ENCODE results near the gene PCGF2.

Gene PCGF2

DNA sequence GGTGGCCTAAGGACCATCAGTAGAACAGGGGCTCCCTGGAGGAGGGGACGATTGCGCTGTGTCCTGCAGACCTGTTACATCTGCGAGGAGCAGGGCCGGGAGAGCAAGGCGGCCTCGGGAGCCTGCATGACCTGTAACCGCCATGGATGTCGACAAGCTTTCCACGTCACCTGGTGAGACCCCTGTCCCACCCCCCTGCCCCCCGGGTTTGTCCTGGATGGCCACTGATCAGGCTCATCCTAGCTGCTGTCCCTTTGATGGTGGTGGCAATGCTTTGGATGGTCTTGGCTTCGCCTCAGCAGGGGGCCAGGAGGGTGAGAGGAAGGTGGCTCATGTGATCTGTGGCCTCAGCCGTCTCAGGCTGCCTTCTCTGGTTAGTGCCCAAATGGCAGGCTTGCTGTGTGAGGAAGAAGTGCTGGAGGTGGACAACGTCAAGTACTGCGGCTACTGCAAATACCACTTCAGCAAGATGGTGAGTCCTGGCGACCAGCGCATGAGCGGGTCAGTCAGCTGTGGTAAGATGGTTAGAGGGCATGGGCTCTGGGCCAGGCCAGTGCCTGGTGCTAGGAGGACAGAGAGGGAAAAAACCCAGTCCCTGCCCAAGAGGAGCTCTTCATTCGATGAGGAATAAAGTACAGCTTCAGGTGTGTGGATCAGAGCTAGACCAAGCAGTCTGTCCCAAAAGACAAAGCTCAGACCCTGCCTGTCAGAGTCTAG is 38.9 kb downstream of the PCGF2 start:
- TF ChIP-seq, protein P1, sequence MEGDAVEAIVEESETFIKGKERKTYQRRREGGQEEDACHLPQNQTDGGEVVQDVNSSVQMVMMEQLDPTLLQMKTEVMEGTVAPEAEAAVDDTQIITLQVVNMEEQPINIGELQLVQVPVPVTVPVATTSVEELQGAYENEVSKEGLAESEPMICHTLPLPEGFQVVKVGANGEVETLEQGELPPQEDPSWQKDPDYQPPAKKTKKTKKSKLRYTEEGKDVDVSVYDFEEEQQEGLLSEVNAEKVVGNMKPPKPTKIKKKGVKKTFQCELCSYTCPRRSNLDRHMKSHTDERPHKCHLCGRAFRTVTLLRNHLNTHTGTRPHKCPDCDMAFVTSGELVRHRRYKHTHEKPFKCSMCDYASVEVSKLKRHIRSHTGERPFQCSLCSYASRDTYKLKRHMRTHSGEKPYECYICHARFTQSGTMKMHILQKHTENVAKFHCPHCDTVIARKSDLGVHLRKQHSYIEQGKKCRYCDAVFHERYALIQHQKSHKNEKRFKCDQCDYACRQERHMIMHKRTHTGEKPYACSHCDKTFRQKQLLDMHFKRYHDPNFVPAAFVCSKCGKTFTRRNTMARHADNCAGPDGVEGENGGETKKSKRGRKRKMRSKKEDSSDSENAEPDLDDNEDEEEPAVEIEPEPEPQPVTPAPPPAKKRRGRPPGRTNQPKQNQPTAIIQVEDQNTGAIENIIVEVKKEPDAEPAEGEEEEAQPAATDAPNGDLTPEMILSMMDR (IDR thresholded peaks at IDR 0.05) = no peak

DNA sequence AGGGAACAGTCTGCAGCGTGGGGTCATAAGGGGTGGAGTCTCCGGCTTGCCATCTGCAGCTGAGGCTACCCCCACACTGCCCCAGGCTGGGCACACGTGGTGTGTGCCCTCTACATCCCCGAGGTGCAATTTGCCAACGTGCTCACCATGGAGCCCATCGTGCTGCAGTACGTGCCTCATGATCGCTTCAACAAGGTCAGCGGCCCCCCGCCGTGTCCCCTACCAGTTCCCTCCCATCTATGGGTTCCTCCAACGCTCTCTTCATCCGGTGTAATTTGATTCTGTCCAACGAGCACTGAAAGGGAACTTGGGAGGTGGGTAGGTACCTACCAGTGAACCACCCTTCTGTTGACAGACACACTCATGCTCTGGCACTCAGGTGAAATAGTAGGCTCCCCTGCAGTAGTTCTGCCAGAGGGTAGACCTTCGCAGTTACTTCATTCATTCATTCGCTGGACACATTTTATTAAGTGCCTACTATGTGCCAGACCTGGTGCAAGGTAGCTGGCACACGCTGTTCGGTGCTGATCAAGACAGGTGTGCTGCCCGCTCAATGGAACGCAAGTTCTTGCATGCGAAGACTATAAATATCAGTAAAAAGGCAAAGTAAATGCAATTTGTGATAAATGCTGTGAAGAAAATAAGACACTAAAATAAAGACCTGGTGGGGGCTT is 40.3 kb downstream of the PCGF2 start:
- TF ChIP-seq, protein P1 (IDR thresholded peaks at IDR 0.05) = no peak

GRCh38 chr17:38706505-38707216 is 41.5 kb downstream of the PCGF2 start:
- TF ChIP-seq, protein P1 (IDR thresholded peaks at IDR 0.05) = no peak

DNA sequence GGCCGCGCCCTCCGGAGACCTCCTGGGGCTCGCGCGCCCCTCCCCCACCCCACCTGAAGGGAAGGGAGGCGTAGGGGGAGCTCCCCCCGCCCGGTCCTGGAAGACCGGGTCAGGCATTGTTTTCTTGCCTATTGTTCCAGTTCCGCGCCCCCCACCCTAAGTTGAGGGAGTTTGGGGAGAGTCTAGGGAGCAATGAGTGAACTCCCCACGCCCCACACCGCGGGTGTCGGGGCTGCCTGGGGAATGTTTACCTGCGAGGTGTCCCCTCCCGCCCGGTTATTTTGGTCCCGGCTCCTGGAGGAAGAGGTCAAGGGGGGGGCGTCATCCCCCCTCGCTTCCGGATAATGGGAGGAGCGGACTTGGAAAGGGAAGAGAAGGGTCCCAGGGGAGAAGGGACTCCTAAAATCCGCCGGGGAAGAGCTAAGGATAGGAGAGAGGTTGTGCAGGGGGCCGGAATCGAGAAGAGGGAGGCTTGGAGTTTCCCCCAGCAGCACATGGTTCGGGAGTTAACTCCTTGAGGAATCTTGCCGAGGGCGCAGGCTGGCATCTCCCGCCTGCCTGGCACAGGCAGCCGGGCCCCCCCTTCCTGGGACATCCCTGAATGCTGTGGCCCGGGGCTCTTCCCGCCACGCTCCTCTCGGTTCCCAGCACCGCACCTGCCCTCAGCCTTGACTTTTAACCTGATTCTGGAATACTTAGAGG is 42.2 kb downstream of the PCGF2 start:
- TF ChIP-seq, protein P1 (IDR thresholded peaks at IDR 0.05) = no peak

DNA sequence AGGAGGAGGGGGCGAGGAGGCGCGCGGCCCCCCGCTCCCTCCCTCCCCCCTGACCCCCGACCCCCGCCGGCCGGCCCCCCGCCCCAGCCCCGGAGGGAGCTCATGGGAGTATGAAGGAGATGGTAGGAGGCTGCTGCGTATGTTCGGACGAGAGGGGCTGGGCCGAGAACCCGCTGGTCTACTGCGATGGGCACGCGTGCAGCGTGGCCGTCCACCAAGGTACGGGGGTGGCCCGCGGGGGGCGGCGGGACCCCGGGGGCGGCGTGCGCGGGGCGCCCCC is 42.7 kb downstream of the PCGF2 start:
- TF ChIP-seq, protein P1 (IDR thresholded peaks at IDR 0.05) = no peak

DNA sequence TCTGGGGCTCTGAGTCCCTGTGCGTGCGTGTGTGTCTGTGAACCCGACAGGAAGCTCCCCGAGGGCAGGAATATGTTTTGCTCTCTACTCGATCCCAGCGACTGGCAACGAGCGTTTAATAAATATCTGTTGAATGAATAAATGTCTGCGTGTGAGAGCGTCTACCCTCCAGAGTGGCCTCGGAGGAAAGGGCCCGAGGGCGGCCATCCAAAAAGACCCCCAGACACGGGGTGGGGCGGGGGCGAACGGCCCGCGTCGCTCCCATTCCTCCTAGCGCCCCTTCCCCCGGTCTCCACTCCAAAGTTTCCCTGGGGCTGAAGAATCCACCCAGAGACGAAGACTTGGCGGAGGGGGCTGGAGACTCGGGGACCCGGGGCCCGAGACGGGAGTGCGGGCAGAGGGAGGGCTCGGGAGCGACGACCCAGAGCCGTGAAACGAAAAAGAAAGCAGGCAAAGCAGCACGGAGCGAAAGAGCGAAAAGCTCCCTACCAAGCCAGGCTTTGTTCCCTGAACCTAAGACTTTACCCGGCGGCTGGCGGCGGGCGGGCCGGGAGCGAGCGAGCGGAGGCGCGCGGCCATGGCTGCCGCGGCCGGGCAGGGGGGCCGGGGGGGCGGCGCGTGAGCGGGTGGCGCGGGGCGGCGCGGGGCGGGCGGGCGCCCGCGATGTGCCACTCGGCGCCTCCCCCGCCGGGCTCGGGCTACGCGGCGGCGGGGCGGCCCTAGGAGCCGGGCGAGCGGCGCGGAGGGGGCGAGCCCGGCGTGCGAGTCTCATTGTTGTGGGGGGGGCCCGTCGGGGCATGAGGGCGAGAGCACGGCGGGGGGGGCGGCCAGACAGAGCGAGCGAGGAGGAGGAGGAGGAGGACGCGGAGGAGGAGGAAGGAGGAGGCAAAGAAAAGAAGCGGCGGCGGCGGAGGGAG is 43.3 kb downstream of the PCGF2 start, which contains the start of gene MLLT6:
Gene MLLT6 (plus strand): TSS at position 668 of the 917 bp plus-strand sequence. CDS start 360 bp downstream, outside the sequence.
- TF ChIP-seq, protein P1 (IDR thresholded peaks at IDR 0.05) = no peak
